Transverse colon (tissue), 4 donors: ENCODE measurements around the gene TMTC3. TPM values are rescaled to one million over a fixed set of nuclear protein-coding genes. Genes with fewer than 3 reads are reported as not detected.

Experiments used
- DNase-seq: peaks from one replicate; pipeline ENCODE4 v3.0.0-alpha.2; 2019
- H3K27ac ChIP-seq, 4 donors: fragments of 200-600 bp; sonication (generic); 2 replicates each; pipeline ENCODE4 v1.5.1; 2016 to 2018; ENCODE audit warnings: inconsistent platforms in 4 of 4
- H3K27me3 ChIP-seq: fragments of 200-600 bp; sonication (generic); 2 replicates; pipeline ENCODE4 v1.5.1; 2017; ENCODE audit warnings: inconsistent platforms
- H3K36me3 ChIP-seq, 4 donors: fragments of 200-600 bp; sonication (generic); 2 replicates each; pipeline ENCODE4 v1.5.1; 2017 to 2019; ENCODE audit warnings: inconsistent platforms in 4 of 4
- H3K4me1 ChIP-seq, 4 donors: fragments of 200-600 bp; sonication (generic); 2 replicates each; pipeline ENCODE4 v1.5.1; 2017 to 2020; ENCODE audit warnings: inconsistent platforms in 4 of 4
- H3K4me3 ChIP-seq, 4 donors: fragments of 200-600 bp; sonication (generic); 1 replicate in 1 of 4; 2 replicates in 3 of 4; pipeline versions ENCODE4 v1.5.1 to v1.6.1; 2017 to 2019; ENCODE audit warnings: inconsistent platforms in 4 of 4
- H3K9me3 ChIP-seq, 2 donors: fragments of 200-600 bp; sonication (generic); 2 replicates each; pipeline ENCODE4 v1.5.1; 2017 to 2019; ENCODE audit warnings: inconsistent platforms in 2 of 2
- EP300 ChIP-seq: sonication (generic); formaldehyde crosslinking; IDR thresholded peaks from one replicate; pipeline ENCODE4 v1.6.1; 2017; ENCODE audit warnings: antibody characterized with exemption, low read depth
- POLR2A ChIP-seq: fragments of 450-650 bp; IDR thresholded peaks from one replicate; pipeline ENCODE4 v1.6.1; 2016; ENCODE audit warnings: antibody characterized with exemption, mild to moderate bottlenecking, moderate library complexity
- POLR2AphosphoS5 ChIP-seq, 3 donors: sonication (generic); formaldehyde crosslinking; IDR thresholded peaks; one replicate each; pipeline ENCODE4 v1.6.1; 2016; ENCODE audit warnings: antibody characterized with exemption in 3 of 3
- WGBS, 2 donors: methylation state at CpG; one replicate each; pipeline ENCODE4 v1.1.5; 2018; ENCODE audit warnings: low coverage in 1 of 2; 5-methylcytosine and 5-hydroxymethylcytosine counted together
- in situ Hi-C, 4 donors: fragments of 200-750 bp; cut with MboI; loops; one replicate each; pipeline versions ENCODE4 v1.15.0 to v1.15.1; 2017; ENCODE audit warnings: low sequenced_read_pairs in 3 of 4, low pct_ligation_motif_present in 1 of 4, low pct_unique_long_range_greater_than_20kb in 1 of 4
- intact Hi-C: fragments of 100-400 bp; cut with DNase I; formaldehyde crosslinking; loops from one replicate; pipeline ENCODE4 v1.15.1; 2023; ENCODE audit warnings: low total_unique reads
- total RNA-seq, 4 donors: library from RNA; depleted of rRNA; stranded (reverse); fragments of >200 nt; gene quantifications; one replicate each; pipeline ENCODE4 v1.1.0, GENCODE V29; 2016
- TF ChIP-seq, protein P1 (sequence below), 5 experiments: fragments of 200-600 bp in 3 of 5; fragments of 450-650 bp in 2 of 5; sonication (generic) in 3 of 5; IDR thresholded peaks; 1 replicate in 2 of 5; 2 replicates in 3 of 5; pipeline ENCODE4 v1.5.1; 2016 to 2017; ENCODE audit warnings: antibody characterized with exemption in 5 of 5, inconsistent platforms in 3 of 5, mild to moderate bottlenecking in 2 of 5, moderate library complexity in 1 of 5

TMTC3 gene
- 10 to 100 TPM in 2 of 4 donors, 1 to 10 TPM in 2; 2.2 to 15.9 (median 10.0) TPM for total RNA-seq

DNA sequence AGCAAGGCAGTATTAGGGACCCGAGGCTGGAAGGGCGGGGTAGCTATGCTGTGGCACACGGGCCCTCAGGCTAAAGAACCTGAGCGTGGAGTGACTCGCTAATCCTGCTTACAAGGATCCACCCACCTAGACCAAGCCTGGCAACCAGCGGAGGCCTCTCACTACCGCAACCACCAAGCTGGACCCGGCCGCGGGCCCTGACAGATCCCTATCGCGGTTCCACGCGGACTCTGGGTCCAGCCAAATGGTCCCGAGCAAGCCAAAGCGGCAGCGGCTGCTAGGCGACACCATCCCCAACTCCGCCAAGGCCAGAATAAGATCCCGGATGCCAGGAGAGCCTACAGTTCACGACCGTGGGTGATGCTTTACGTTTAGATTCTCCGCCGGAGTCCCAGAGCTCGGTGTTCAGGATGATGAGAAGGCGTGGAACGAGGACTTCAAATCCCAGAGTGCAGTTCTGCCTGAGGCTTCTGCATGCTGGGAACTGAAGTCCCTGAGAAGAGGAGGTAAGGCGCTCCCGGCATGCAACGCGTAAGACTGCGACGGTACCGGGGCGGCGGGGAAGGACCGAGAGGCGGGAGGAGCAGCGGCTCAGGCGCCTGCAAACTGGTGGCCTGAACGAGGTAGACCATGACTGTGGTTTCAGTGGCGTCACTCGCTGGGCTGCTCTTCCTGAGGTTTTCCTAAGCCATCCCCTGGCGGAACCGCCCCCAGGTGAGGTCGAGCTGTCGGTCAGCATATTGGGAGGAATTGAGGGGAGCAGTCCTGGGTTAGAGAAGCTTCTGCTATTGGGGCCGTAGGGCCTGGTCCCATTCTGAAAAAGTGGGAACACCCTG lies at the start of gene TMTC3, which contains the start of gene CEP290:
Gene TMTC3, plus strand, starts transcription at position 534 of the 836 bp plus-strand sequence. CDS start 6,009 bp downstream, outside the sequence.
Gene CEP290, minus strand, starts transcription at position 315 of the 836 bp plus-strand sequence. CDS start 781 bp downstream, outside the sequence.
- in situ Hi-C loops, result loop anchor here in 2 of 4 donors (25.0 kb wide), 1 partner anchor 845 kb away; no protein-coding TSS in a partner anchor
- peak; percentile 96 for DNase-seq
- Histone ChIP-seq H3K9me3 (no peaks in the 10 kb centered on the region), H3K36me3 (no peaks in the 10 kb centered on the region), H3K4me1 (peaks cover 11 to 34% (median 17%) of the 10 kb centered on the region in 4 donors), H3K27ac (peak within 1 kb of the TSS; percentile 81 to 94 (median 86)), H3K27me3 (no peaks in the 10 kb centered on the region), H3K4me3 (peak within 1 kb of the TSS; percentile 65 to 97 (median 70))
- TF ChIP-seq POLR2AphosphoS5 (IDR thresholded peaks at IDR 0.05) (peak in 2 of 3 donors; percentile 76 to 84), POLR2A (peak; percentile 71), EP300 (no peak)
- TF ChIP-seq, protein P1, sequence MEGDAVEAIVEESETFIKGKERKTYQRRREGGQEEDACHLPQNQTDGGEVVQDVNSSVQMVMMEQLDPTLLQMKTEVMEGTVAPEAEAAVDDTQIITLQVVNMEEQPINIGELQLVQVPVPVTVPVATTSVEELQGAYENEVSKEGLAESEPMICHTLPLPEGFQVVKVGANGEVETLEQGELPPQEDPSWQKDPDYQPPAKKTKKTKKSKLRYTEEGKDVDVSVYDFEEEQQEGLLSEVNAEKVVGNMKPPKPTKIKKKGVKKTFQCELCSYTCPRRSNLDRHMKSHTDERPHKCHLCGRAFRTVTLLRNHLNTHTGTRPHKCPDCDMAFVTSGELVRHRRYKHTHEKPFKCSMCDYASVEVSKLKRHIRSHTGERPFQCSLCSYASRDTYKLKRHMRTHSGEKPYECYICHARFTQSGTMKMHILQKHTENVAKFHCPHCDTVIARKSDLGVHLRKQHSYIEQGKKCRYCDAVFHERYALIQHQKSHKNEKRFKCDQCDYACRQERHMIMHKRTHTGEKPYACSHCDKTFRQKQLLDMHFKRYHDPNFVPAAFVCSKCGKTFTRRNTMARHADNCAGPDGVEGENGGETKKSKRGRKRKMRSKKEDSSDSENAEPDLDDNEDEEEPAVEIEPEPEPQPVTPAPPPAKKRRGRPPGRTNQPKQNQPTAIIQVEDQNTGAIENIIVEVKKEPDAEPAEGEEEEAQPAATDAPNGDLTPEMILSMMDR (IDR thresholded peaks at IDR 0.05), result no peak
- intact Hi-C loops, result loop anchor here (10.0 kb wide), 1 partner anchor 433 kb away; no protein-coding TSS in a partner anchor
- WGBS, 2 donors, result 0% methylated on average over 24 to 49 of the region's 49 CpGs

DNA sequence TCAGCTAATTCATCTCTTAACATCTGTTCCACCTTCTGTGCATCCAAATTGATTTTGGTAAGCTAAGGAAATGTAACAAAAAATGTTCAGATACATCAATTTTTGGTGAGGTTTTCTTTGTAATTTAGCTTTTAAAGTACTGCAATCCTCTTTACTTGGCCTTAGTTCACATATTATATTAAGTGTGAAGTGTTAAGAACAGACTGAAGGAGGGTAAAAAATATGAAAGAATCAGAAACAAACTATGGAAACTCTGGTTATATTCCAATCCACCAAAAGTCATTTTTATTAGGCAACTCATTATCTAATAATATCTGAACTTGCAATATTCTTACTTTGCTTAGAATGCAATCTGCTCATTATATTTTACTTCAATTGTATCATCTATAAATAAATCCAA lies 49.3 kb upstream of the TMTC3 start:
- no peak overlapping the region for H3K27ac ChIP-seq
- no peaks in the 10 kb centered on the region for H3K27me3 ChIP-seq
- no peak overlapping the region for H3K4me3 ChIP-seq
- no peaks in the 10 kb centered on the region for H3K4me1 ChIP-seq
- in situ Hi-C loops (no loop called here), intact Hi-C loops (no loop called here)
- H3K9me3 ChIP-seq, result no peaks in the 10 kb centered on the region
- TF ChIP-seq POLR2A (no peak), EP300 (no peak), POLR2AphosphoS5 (IDR thresholded peaks at IDR 0.05) (no peak)
- TF ChIP-seq, protein P1 (IDR thresholded peaks at IDR 0.05), result no peak
- DNase-seq, result no peak
- H3K36me3 ChIP-seq, result peaks cover 0 to 22% (median 10%) of the 10 kb centered on the region in 4 donors

DNA sequence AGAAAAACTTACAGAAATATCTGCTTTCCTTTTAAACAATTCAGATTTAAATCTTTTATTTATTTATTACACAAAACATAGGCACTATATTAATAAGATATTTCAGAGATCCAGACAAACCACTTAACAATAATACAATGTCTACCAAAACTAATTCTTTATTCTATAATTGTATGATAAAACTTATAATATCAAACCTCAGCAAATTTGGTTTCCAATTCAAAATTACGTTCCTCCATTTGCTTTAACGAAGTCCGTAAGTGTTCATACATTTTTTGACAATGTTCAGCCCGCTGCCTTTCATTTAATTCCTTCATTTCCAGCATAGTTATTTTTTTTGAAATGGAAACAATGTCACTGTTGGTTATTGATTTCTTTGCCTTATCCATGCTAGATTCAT lies 48.5 kb upstream of the TMTC3 start:
- Histone ChIP-seq H3K27ac (no peak overlapping the region), H3K4me3 (no peak overlapping the region), H3K9me3 (no peaks in the 10 kb centered on the region), H3K4me1 (no peaks in the 10 kb centered on the region), H3K27me3 (no peaks in the 10 kb centered on the region), H3K36me3 (peaks cover 0 to 20% (median 9%) of the 10 kb centered on the region in 4 donors)
- no peak for TF ChIP-seq POLR2A
- no peak for TF ChIP-seq EP300
- TF ChIP-seq POLR2AphosphoS5 (IDR thresholded peaks at IDR 0.05), result no peak
- TF ChIP-seq, protein P1 (IDR thresholded peaks at IDR 0.05), result no peak
- DNase-seq, result no peak
- in situ Hi-C loops (no loop called here), intact Hi-C loops (no loop called here)
- WGBS, 2 donors, result 94 to 96% methylated on average over 4 of the region's 4 CpGs

DNA sequence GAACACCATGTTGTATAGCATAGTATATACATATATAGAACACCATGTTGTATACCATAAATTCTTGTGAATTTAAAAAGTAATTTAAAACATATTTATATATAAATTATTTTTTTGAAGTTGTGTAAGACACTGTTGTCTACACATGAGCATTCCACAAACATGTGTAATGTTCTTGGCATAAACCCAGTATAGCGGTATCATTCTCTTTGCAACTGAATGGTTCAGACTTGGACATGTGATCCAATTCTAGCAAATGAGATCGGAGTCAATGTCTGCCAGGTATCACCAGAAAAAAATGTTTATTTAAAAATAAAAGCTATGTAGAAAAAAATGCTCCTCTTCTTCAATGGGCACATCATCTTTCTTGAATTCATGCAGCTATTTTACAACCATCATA lies 34.1 kb upstream of the TMTC3 start:
- no peaks in the 10 kb centered on the region for H3K27me3 ChIP-seq
- no peak for DNase-seq
- WGBS, 2 donors, result 98 to 100% methylated on average over 2 of the region's 2 CpGs
- no peaks in the 10 kb centered on the region for H3K9me3 ChIP-seq
- in situ Hi-C loops, result loop anchor here in 1 of 4 donors (25.0 kb wide), 1 partner anchor 879 kb away; no protein-coding TSS in a partner anchor
- peaks cover 0 to 15% (median 6%) of the 10 kb centered on the region in 4 donors for H3K36me3 ChIP-seq
- no peak overlapping the region for H3K27ac ChIP-seq
- peaks cover 0 to 6% (median 2%) of the 10 kb centered on the region in 4 donors for H3K4me1 ChIP-seq
- TF ChIP-seq POLR2A (no peak), POLR2AphosphoS5 (IDR thresholded peaks at IDR 0.05) (no peak), EP300 (no peak)
- TF ChIP-seq, protein P1 (IDR thresholded peaks at IDR 0.05), result no peak
- intact Hi-C loops, result no loop called here
- H3K4me3 ChIP-seq, result no peak overlapping the region
